Endothelial cell of umbilical vein (primary cell): ENCODE results near the gene CCPG1. TPM values are rescaled to one million over a fixed set of nuclear protein-coding genes. Genes with fewer than 3 reads are reported as not detected.

ENCODE experiments used
- BruUV-seq: library from RNA; stranded (reverse); fragments of 400-500 nt; replicated peaks from 2 replicates; lab custom pipeline; 2021; lab: Mats Ljungman, UMichigan
- CTCF ChIA-PET: fragments of 300-600, 350-600 bp; sonication (Branson Sonifier 250); formaldehyde crosslinking; loops from one replicate; lab custom pipeline; 2021; ENCODE audit warnings: antibody characterized with exemption, inconsistent platforms; lab: Charles Lee
- POLR2A ChIA-PET: fragments of 300-600, 350-600 bp; sonication (Branson Sonifier 250); formaldehyde crosslinking; loops from one replicate; lab custom pipeline; 2021; ENCODE audit warnings: antibody characterized with exemption, inconsistent platforms; lab: Charles Lee
- DNase-seq: peaks from one replicate; pipeline ENCODE4 v3.0.0-alpha.2; 2011; ENCODE audit warnings: low read depth, low spot score
- FAIRE-seq: peaks from 2 replicates; lab custom pipeline; 2011; peaks lifted over from hg19 to GRCh38; lab: Jason Lieb, UNC
- H2AFZ ChIP-seq: 2 replicates; pipeline ENCODE4 v1.6.0; 2012; ENCODE audit warnings: low read depth, low read length, control low read depth, inconsistent platforms
- H3K27ac ChIP-seq: 2 replicates; pipeline ENCODE4 v1.5.1; 2011; ENCODE audit warnings: low read depth, mild to moderate bottlenecking, control low read depth, low read length, moderate library complexity; ENCODE audit not compliant: insufficient read depth
- H3K27me3 ChIP-seq, 2 experiments: 2 replicates each; pipeline versions ENCODE4 v1.6.0 to v1.6.1; 2011; ENCODE audit warnings: low read length in 2 of 2, mixed read lengths in 1 of 2; ENCODE audit not compliant: control insufficient read depth in 2 of 2, insufficient read depth in 2 of 2
- H3K36me3 ChIP-seq, 2 experiments: 2 replicates in 1 of 2; 3 replicates in 1 of 2; pipeline ENCODE4 v1.5.1; 2011; ENCODE audit warnings: low read length in 2 of 2, mild to moderate bottlenecking in 1 of 2, moderate library complexity in 1 of 2; ENCODE audit not compliant: control insufficient read depth in 2 of 2, insufficient read depth in 2 of 2; ENCODE audit errors: extremely low read depth in 1 of 2
- H3K4me1 ChIP-seq: 3 replicates; pipeline ENCODE4 v1.5.1; 2011; ENCODE audit warnings: mild to moderate bottlenecking, low read length; ENCODE audit not compliant: control insufficient read depth, insufficient read depth; ENCODE audit errors: extremely low read depth
- H3K4me2 ChIP-seq: 2 replicates; pipeline ENCODE4 v1.6.1; 2011; ENCODE audit warnings: low read length, control low read depth, mixed read lengths; ENCODE audit not compliant: insufficient read depth
- H3K4me3 ChIP-seq, 3 experiments: fragments of 200-600 bp in 1 of 3; sonication (generic), shearing (Covaris generic) in 1 of 3; replicated peaks in 1 of 3; 2 replicates each; pipeline ENCODE4 v1.5.1; 2011 to 2016; ENCODE audit warnings: control low read depth in 3 of 3, low read length in 3 of 3, mild to moderate bottlenecking in 2 of 3, inconsistent platforms in 1 of 3, low read depth in 1 of 3, moderate library complexity in 1 of 3; ENCODE audit not compliant: insufficient read depth in 1 of 3
- H3K79me2 ChIP-seq: 2 replicates; pipeline ENCODE4 v1.6.0; 2012; ENCODE audit warnings: low read length, inconsistent platforms; ENCODE audit not compliant: control insufficient read depth, insufficient read depth
- H3K9ac ChIP-seq: replicated peaks from 2 replicates; pipeline ENCODE3; 2011; ENCODE audit warnings: low read length, control low read depth; ENCODE audit not compliant: insufficient read depth; ENCODE audit errors: extremely low read depth
- H3K9me1 ChIP-seq: replicated peaks from 3 replicates; pipeline ENCODE4 v1.6.0; 2011; ENCODE audit warnings: mild to moderate bottlenecking, low read length; ENCODE audit not compliant: control insufficient read depth, insufficient read depth; ENCODE audit errors: extremely low read depth
- H3K9me3 ChIP-seq: replicated peaks from 2 replicates; pipeline ENCODE4 v1.5.1; 2012; ENCODE audit warnings: low read length, inconsistent platforms; ENCODE audit not compliant: control insufficient read depth, insufficient read depth
- H4K20me1 ChIP-seq: replicated peaks from 2 replicates; pipeline ENCODE3; 2011; ENCODE audit warnings: mild to moderate bottlenecking, low read length; ENCODE audit not compliant: control insufficient read depth, insufficient read depth; ENCODE audit errors: extremely low read depth
- EZH2 ChIP-seq: IDR thresholded peaks from 2 replicates; pipeline ENCODE4 v1.6.1; 2012; ENCODE audit warnings: borderline replicate concordance, low read depth, mild to moderate bottlenecking, moderate library complexity, low read length, inconsistent platforms; ENCODE audit not compliant: severe bottlenecking
- FOS ChIP-seq: IDR thresholded peaks from 2 replicates; pipeline ENCODE4 v1.6.1; 2011; ENCODE audit warnings: mild to moderate bottlenecking, low read length, moderate library complexity, borderline replicate concordance; ENCODE audit not compliant: insufficient read depth
- GATA2 ChIP-seq: IDR thresholded peaks from 2 replicates; pipeline ENCODE4 v1.7.0; 2011; ENCODE audit warnings: low read depth, mild to moderate bottlenecking, moderate library complexity, mixed read lengths, low read length; ENCODE audit not compliant: insufficient read length, insufficient read depth
- JUN ChIP-seq: IDR thresholded peaks from 2 replicates; pipeline ENCODE4 v1.6.1; 2011; ENCODE audit warnings: borderline replicate concordance, low read depth; ENCODE audit not compliant: insufficient read length, insufficient read depth
- MYC ChIP-seq: IDR thresholded peaks from one replicate; pipeline ENCODE4 v1.6.1; 2011; ENCODE audit warnings: mild to moderate bottlenecking, low read depth, low read length
- POLR2A ChIP-seq: IDR thresholded peaks from 2 replicates; pipeline ENCODE4 v1.6.1; 2012; ENCODE audit warnings: low read depth, mild to moderate bottlenecking, control low read depth, low read length
- POLR2AphosphoS5 ChIP-seq: IDR thresholded peaks from 2 replicates; pipeline ENCODE4 v1.6.1; 2012; ENCODE audit warnings: low read depth, mild to moderate bottlenecking, control low read depth, low read length, moderate library complexity; ENCODE audit not compliant: insufficient read depth
- dilution Hi-C: fragments of 300-500 bp; cut with MboI; formaldehyde crosslinking; loops from one replicate; pipeline ENCODE4 v1.15.0; 2019; ENCODE audit warnings: low sequenced_read_pairs; ENCODE audit not compliant: extremely low pct_ligation_motif_present
- intact Hi-C: fragments of 100-400 bp; cut with micrococcal nuclease; formaldehyde crosslinking; loops from one replicate; pipeline ENCODE4 v1.10.0; 2022
- polyA plus RNA-seq, 4 experiments: library from polyadenylated mRNA; depleted of rRNA in 3 of 4; stranded (reverse) in 3 of 4; unstranded in 1 of 4; fragments of >200 nt; gene quantifications; 2 replicates each; pipeline versions ENCODE4 v1.2.1 to v1.2.3, GENCODE V29; 2011 to 2012; ENCODE audit warnings: missing spikeins in 1 of 4
- total RNA-seq: library from RNA; stranded (reverse); gene quantifications from 2 replicates; pipeline ENCODE4 v1.2.3, GENCODE V29; 2021
- TF ChIP-seq, protein P1 (sequence below), 2 donors: IDR thresholded peaks; 1 replicate in 1 of 2; 2 replicates in 1 of 2; pipeline ENCODE4 v1.5.1; 2011; ENCODE audit warnings: low read length in 2 of 2, mild to moderate bottlenecking in 2 of 2, moderate library complexity in 2 of 2, control low read depth in 1 of 2, inconsistent platforms in 1 of 2, low read depth in 1 of 2; ENCODE audit not compliant: insufficient read depth in 1 of 2; ENCODE audit errors: extremely low read depth in 1 of 2
- TF ChIP-seq, protein P2 (sequence below): IDR thresholded peaks from 2 replicates; pipeline ENCODE4 v1.6.1; 2011; ENCODE audit not compliant: insufficient read depth, insufficient read length

The CCPG1 gene
- total and polyA plus RNA-seq, 2 donors (not counting 3 experiments of a cell fraction or from before 2014, with no cell fraction given) = 19.1 to 58.5 TPM

DNA sequence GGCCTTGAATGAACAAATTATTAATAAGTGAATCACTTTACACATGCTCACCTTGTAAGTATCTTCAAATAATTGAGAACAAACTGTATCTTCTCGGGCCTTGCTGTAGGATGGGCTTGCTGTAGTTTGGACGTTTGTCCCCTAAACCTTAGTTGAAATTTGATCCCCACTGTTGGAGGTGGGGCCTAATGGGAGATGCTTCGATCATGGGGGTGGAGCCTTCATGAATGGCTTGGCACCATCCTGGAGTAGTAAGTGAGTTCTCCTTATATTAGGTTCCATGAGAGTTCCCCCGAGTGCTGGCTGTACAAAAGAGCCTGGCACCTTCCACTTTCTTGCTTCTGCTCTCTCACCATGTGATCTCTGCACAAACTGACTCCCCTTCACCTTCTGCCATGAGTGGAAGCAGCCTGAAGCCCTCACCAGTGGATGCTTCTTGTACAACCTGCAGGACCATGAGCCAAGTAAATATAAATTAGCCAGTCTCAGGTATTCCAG lies 59.8 kb downstream of the CCPG1 start:
- DNase-seq (no peak), FAIRE-seq (no peak)
- TF ChIP-seq MYC (no peak), JUN (no peak), POLR2A (no peak), FOS (no peak), POLR2AphosphoS5 (no peak), GATA2 (no peak), EZH2 (no peak)
- TF ChIP-seq, protein P1, sequence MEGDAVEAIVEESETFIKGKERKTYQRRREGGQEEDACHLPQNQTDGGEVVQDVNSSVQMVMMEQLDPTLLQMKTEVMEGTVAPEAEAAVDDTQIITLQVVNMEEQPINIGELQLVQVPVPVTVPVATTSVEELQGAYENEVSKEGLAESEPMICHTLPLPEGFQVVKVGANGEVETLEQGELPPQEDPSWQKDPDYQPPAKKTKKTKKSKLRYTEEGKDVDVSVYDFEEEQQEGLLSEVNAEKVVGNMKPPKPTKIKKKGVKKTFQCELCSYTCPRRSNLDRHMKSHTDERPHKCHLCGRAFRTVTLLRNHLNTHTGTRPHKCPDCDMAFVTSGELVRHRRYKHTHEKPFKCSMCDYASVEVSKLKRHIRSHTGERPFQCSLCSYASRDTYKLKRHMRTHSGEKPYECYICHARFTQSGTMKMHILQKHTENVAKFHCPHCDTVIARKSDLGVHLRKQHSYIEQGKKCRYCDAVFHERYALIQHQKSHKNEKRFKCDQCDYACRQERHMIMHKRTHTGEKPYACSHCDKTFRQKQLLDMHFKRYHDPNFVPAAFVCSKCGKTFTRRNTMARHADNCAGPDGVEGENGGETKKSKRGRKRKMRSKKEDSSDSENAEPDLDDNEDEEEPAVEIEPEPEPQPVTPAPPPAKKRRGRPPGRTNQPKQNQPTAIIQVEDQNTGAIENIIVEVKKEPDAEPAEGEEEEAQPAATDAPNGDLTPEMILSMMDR (IDR thresholded peaks at IDR 0.05; ENCODE audit: extremely low read depth in 1 of 2, insufficient read depth in 1 of 2, low read depth in 1 of 2, low read length in 2 of 2) = no peak
- TF ChIP-seq, protein P2, sequence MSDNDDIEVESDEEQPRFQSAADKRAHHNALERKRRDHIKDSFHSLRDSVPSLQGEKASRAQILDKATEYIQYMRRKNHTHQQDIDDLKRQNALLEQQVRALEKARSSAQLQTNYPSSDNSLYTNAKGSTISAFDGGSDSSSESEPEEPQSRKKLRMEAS = no peak
- no peaks in the 10 kb centered on the region for H3K27me3 ChIP-seq
- no peaks in the 10 kb centered on the region for H3K79me2 ChIP-seq
- no peak overlapping the region for H3K4me3 ChIP-seq
- BruUV-seq = no TSS peak
- no peaks in the 10 kb centered on the region for H3K9me1 ChIP-seq
- no peak overlapping the region for H3K4me2 ChIP-seq
- dilution Hi-C loops = no loop called here
- CTCF ChIA-PET = interaction anchor here (1.2 kb wide), 1 partner anchor 9 kb away, joined by 3 read pairs; no protein-coding TSS in a partner anchor
- no peaks in the 10 kb centered on the region for H4K20me1 ChIP-seq
- intact Hi-C loops = no loop called here
- H3K9ac ChIP-seq = no peak overlapping the region
- H3K9me3 ChIP-seq = no peaks in the 10 kb centered on the region
- peaks cover 0 to 2% of the 10 kb centered on the region in 2 experiments for H3K36me3 ChIP-seq
- no peak overlapping the region for H3K27ac ChIP-seq
- no peak overlapping the region for H2AFZ ChIP-seq
- POLR2A ChIA-PET = no interaction called here
- no peaks in the 10 kb centered on the region for H3K4me1 ChIP-seq
